Kidney (tissue), 14 donors: ENCODE data around the gene ADAMTSL4. TPM values are rescaled to one million over a fixed set of nuclear protein-coding genes. Genes with fewer than 3 reads are reported as not detected.
A peak's percentile ranks its signal among the peaks of the same experiment; 100 is the strongest.

Experiments
- DNase-seq, 5 donors: peaks; one replicate each; pipeline ENCODE4 v3.0.0-alpha.2; 2013 to 2020
- FAIRE-seq: peaks from 2 replicates; lab custom pipeline; 2012; peaks lifted over from hg19 to GRCh38; lab: Jason Lieb, UNC
- H3K27ac ChIP-seq, 2 donors: one replicate each; pipeline ENCODE4 v1.7.0; 2013; ENCODE audit warnings: low read depth in 2 of 2, low read length in 2 of 2, inconsistent platforms in 1 of 2
- H3K27me3 ChIP-seq: one replicate; pipeline ENCODE4 v1.7.1; 2013; ENCODE audit warnings: low read length, inconsistent platforms; ENCODE audit not compliant: control insufficient read depth, insufficient read depth
- H3K36me3 ChIP-seq, 3 donors: one replicate each; pipeline versions ENCODE4 v1.7.0 to v1.7.1; 2013; ENCODE audit warnings: low read length in 3 of 3, control low read depth in 1 of 3, inconsistent platforms in 1 of 3; ENCODE audit not compliant: insufficient read depth in 3 of 3, control insufficient read depth in 2 of 3
- H3K4me1 ChIP-seq, 3 donors: one replicate each; pipeline versions ENCODE4 v1.7.0 to v1.7.1; 2013; ENCODE audit warnings: low read length in 3 of 3, inconsistent platforms in 1 of 3, low read depth in 1 of 3; ENCODE audit not compliant: control insufficient read depth in 2 of 3, insufficient read depth in 2 of 3
- H3K4me3 ChIP-seq, 3 donors: one replicate each; pipeline versions ENCODE4 v1.7.0 to v1.8.1; 2013; ENCODE audit warnings: low read length in 3 of 3, control low read depth in 1 of 3, inconsistent platforms in 1 of 3
- H3K9ac ChIP-seq, 3 donors: one replicate each; pipeline versions ENCODE4 v1.7.0 to v1.7.1; 2013; ENCODE audit warnings: low read length in 3 of 3, control low read depth in 1 of 3, inconsistent platforms in 1 of 3
- H3K9me3 ChIP-seq, 3 donors: one replicate each; pipeline versions ENCODE4 v1.7.0 to v1.7.1; 2013; ENCODE audit warnings: low read length in 3 of 3, control low read depth in 1 of 3, inconsistent platforms in 1 of 3; ENCODE audit not compliant: control insufficient read depth in 2 of 3, insufficient read depth in 1 of 3
- CTCF ChIP-seq: IDR thresholded peaks from 3 replicates; pipeline ENCODE4 v1.5.1; 2012; ENCODE audit warnings: mild to moderate bottlenecking, moderate library complexity, borderline replicate concordance; ENCODE audit not compliant: insufficient read depth; ENCODE audit errors: extremely low read depth
- intact Hi-C: fragments of 100-400 bp; cut with DNase I; formaldehyde crosslinking; loops from one replicate; pipeline ENCODE4 v1.11.1; 2022
- polyA plus RNA-seq: library from polyadenylated mRNA; stranded (reverse); fragments of 350-450 nt; fragmentation: Illumina TruSeq; extraction: RNeasy Lipid Tissue Mini Kit (QIAGEN cat#74804); gene quantifications from one replicate; pipeline ENCODE4 v1.2.3, GENCODE V29; 2014; ENCODE audit warnings: low read depth, low replicate concordance; ENCODE audit not compliant: insufficient read depth
- total RNA-seq: library from RNA; stranded (reverse); fragmentation: NEBNext Ultra II Directional; extraction: Animal tissue kit (Norgen Biotek cat#: 25700); gene quantifications from one replicate; pipeline ENCODE4 v1.2.1, GENCODE V29; 2021
- donor health status: control.
- donor health status: control.
- donor health status: control.
- donor health status: control.
- donor health status: control.
- donor health status: DM: yes; HTN: yes; CAD: no.
- donor health status: Normal renal cell carcinoma (clear cell type).

The ADAMTSL4 gene
- total and polyA plus RNA-seq, 2 donors from 2014 or later: 6.9 to 20.0 TPM

GRCh38 chr1:150555971-150556865 lies 7.0 kb downstream of the ADAMTSL4 start:
- Histone ChIP-seq H3K4me3 (no peak overlapping the region), H3K36me3 (peaks cover 4 to 5% (median 4%) of the 10 kb centered on the region in 3 donors), H3K4me1 (peaks cover 0 to 24% (median 21%) of the 10 kb centered on the region in 3 donors), H3K27ac (no peak overlapping the region), H3K9ac (no peak overlapping the region), H3K9me3 (no peaks in the 10 kb centered on the region), H3K27me3 (no peaks in the 10 kb centered on the region)
- intact Hi-C loops: no loop called here
- TF ChIP-seq CTCF: no peak
- DNase-seq (peak in 1 of 5 donors; percentile 39), FAIRE-seq (no peak)

- H3K4me1 ChIP-seq: peaks cover 0 to 24% (median 21%) of the 10 kb centered on the region in 3 donors
- intact Hi-C loops: no loop called here
- no peaks in the 10 kb centered on the region for H3K9me3 ChIP-seq
- H3K9ac ChIP-seq: no peak overlapping the region
- no peak overlapping the region for H3K27ac ChIP-seq
- no peak for TF ChIP-seq CTCF
- no peak overlapping the region for H3K4me3 ChIP-seq
- FAIRE-seq (no peak), DNase-seq (no peak)
- no peaks in the 10 kb centered on the region for H3K27me3 ChIP-seq
- H3K36me3 ChIP-seq: peaks cover 4 to 5% (median 4%) of the 10 kb centered on the region in 3 donors
Observed at GRCh38 chr1:150557065-150557600, 7.9 kb downstream of the ADAMTSL4 start.

- DNase-seq: no peak
- TF ChIP-seq CTCF: no peak
- Histone ChIP-seq H3K4me1 (peaks cover 0 to 25% (median 24%) of the 10 kb centered on the region in 3 donors), H3K27me3 (no peaks in the 10 kb centered on the region), H3K9me3 (no peaks in the 10 kb centered on the region), H3K4me3 (no peak overlapping the region), H3K9ac (no peak overlapping the region), H3K27ac (no peak overlapping the region), H3K36me3 (peaks cover 4 to 5% (median 4%) of the 10 kb centered on the region in 3 donors)
- intact Hi-C loops: no loop called here
- FAIRE-seq: no peak
Observed at GRCh38 chr1:150557813-150558212, 8.6 kb downstream of the ADAMTSL4 start.
